IPS-18c (cell line): Measurements from ENCODE around the gene LMF1.
A peak's percentile ranks its signal among the peaks of the same experiment; 100 is the strongest.

ENCODE experiments used
- H3K4me3 ChIP-seq: 2 replicates; pipeline ENCODE4 v1.7.0; 2013; ENCODE audit warnings: low read depth, mild to moderate bottlenecking, low read length, moderate library complexity; ENCODE audit not compliant: insufficient read depth
- H3K9me3 ChIP-seq: one replicate; pipeline ENCODE4 v1.6.1; 2013; ENCODE audit warnings: mild to moderate bottlenecking, low read length, moderate library complexity; ENCODE audit not compliant: control insufficient read depth, insufficient read depth

Gene LMF1

GRCh38 chr16:989354-989814 is 18.6 kb upstream of the LMF1 start:
- H3K9me3 ChIP-seq, result no peaks in the 10 kb centered on the region
- H3K4me3 ChIP-seq, result no peak overlapping the region

- no peak overlapping the region for H3K4me3 ChIP-seq
- H3K9me3 ChIP-seq, result no peaks in the 10 kb centered on the region
These were observed 17.9 kb upstream of the LMF1 start for GRCh38 chr16:988471-989353.

GRCh38 chr16:987906-988305 is 17.1 kb upstream of the LMF1 start:
- H3K4me3 ChIP-seq, result no peak overlapping the region

GRCh38 chr16:986925-987582 is 16.3 kb upstream of the LMF1 start:
- no peaks in the 10 kb centered on the region for H3K9me3 ChIP-seq
- no peak overlapping the region for H3K4me3 ChIP-seq

More at GRCh38 chr16:987906-988305, 17.1 kb upstream of the LMF1 start:
- H3K9me3 ChIP-seq, result no peaks in the 10 kb centered on the region

GRCh38 chr16:986411-986810 is 15.6 kb upstream of the LMF1 start:
- Histone ChIP-seq H3K9me3 (no peaks in the 10 kb centered on the region), H3K4me3 (no peak overlapping the region)

GRCh38 chr16:985646-986400 is 15.0 kb upstream of the LMF1 start:
- H3K9me3 ChIP-seq, result no peaks in the 10 kb centered on the region
- H3K4me3 ChIP-seq, result no peak overlapping the region

GRCh38 chr16:984736-985636 is 14.2 kb upstream of the LMF1 start:
- Histone ChIP-seq H3K4me3 (no peak overlapping the region), H3K9me3 (no peaks in the 10 kb centered on the region)

GRCh38 chr16:984121-984694 is 13.4 kb upstream of the LMF1 start:
- H3K4me3 ChIP-seq, result no peak overlapping the region

GRCh38 chr16:983044-984030 is 12.6 kb upstream of the LMF1 start:
- Histone ChIP-seq H3K4me3 (peak overlapping the region; percentile 52; the same call in 1 of the 2 replicates), H3K9me3 (peaks cover 2% of the 10 kb centered on the region)

More at GRCh38 chr16:984121-984694, 13.4 kb upstream of the LMF1 start:
- peaks cover 2% of the 10 kb centered on the region for H3K9me3 ChIP-seq

- peak overlapping the region; percentile 52 for H3K4me3 ChIP-seq
- H3K9me3 ChIP-seq, result peaks cover 2% of the 10 kb centered on the region
These were observed 11.6 kb upstream of the LMF1 start for GRCh38 chr16:982145-983043.

GRCh38 chr16:981695-982144 is 10.9 kb upstream of the LMF1 start, which contains the start of gene SOX8:
SOX8 (plus strand) TSS chr16:981770; CDS start chr16:981923, 153 bp downstream.
- Histone ChIP-seq H3K4me3 (peak within 1 kb of the TSS; percentile 66), H3K9me3 (peaks cover 2% of the 10 kb centered on the region)

GRCh38 chr16:980595-980854 is 9.7 kb upstream of the LMF1 start:
- Histone ChIP-seq H3K4me3 (peak overlapping the region; percentile 66), H3K9me3 (peaks cover 2% of the 10 kb centered on the region)

- peak overlapping the region; percentile 66 for H3K4me3 ChIP-seq
These were observed 9.2 kb upstream of the LMF1 start for GRCh38 chr16:979859-980594.

GRCh38 chr16:979147-979546 is 8.4 kb upstream of the LMF1 start:
- H3K4me3 ChIP-seq, result no peak overlapping the region
- peaks cover 2% of the 10 kb centered on the region for H3K9me3 ChIP-seq

More at GRCh38 chr16:979859-980594, 9.2 kb upstream of the LMF1 start:
- H3K9me3 ChIP-seq, result peaks cover 2% of the 10 kb centered on the region
